Measurements from ENCODE around the gene OR2A14. TPM values are rescaled to one million over a fixed set of nuclear protein-coding genes. Genes with fewer than 3 reads are reported as not detected.

Gene OR2A14
- total RNA-seq (not detected), polyA plus RNA-seq (not detected)
- long read RNA-seq, donor 1: 0 reads
- long read RNA-seq, donor 2: 0 reads
- long read RNA-seq, donor 3: 0 reads
- long read RNA-seq, donor 4: 0 reads
- long read RNA-seq, donor 5: 0 reads
- long read RNA-seq, donor 6: 0 reads
- long read RNA-seq, donor 7: 0 reads
- long read RNA-seq, donor 8: 0 reads
- long read RNA-seq, donor 9: 0 reads
- long read RNA-seq, donor 10: 0 reads

- DNase-seq: no peak
- Histone ChIP-seq H3K4me1 (replicated peaks in 1 of 2) (no peaks in the 10 kb centered on the region), H3K9me3 (replicated peaks in 1 of 3) (no peaks in the 10 kb centered on the region), H3K36me3 (replicated peaks in 1 of 2) (no peaks in the 10 kb centered on the region), H3K27ac (no peak within 1 kb of the TSS), H3K4me3 (no peak within 1 kb of the TSS), H3K27me3 (no peaks in the 10 kb centered on the region)
- WGBS, 4 donors: 79 to 96% (median 87%) methylated on average over 1 of the region's 1 CpG
- intact Hi-C loops (cut with DNase I): no loop called here
- TF ChIP-seq POLR2A (IDR thresholded peaks at IDR 0.05) (no peak), CTCF (IDR thresholded peaks at IDR 0.05) (no peak)
Observed at GRCh38 chr7:144122876-144123275, at the start of gene OR2A14. TSS of gene OR2A14 (plus strand) at chr7:144123176. CDS start at chr7:144129113, 5,937 bp downstream.

- no peak for DNase-seq
- Histone ChIP-seq H3K27ac (no peak overlapping the region), H3K9me3 (replicated peaks in 1 of 3) (no peaks in the 10 kb centered on the region), H3K4me3 (no peak overlapping the region), H3K4me1 (replicated peaks in 1 of 2) (no peaks in the 10 kb centered on the region), H3K27me3 (no peaks in the 10 kb centered on the region), H3K36me3 (replicated peaks in 1 of 2) (no peaks in the 10 kb centered on the region)
- intact Hi-C loops (cut with DNase I): no loop called here
- TF ChIP-seq POLR2A (IDR thresholded peaks at IDR 0.05) (no peak), CTCF (IDR thresholded peaks at IDR 0.05) (no peak)
- WGBS, 4 donors: 86 to 92% (median 88%) methylated on average over 8 of the region's 8 CpGs
Observed at GRCh38 chr7:144074374-144074773, 48.6 kb upstream of the OR2A14 start.

GRCh38 chr7:144085978-144086377 lies 37.0 kb upstream of the OR2A14 start, which contains the start of gene OR2A12:
TSS of gene OR2A12 (plus strand) at chr7:144086278. CDS start at chr7:144095108, 8,830 bp downstream.
- intact Hi-C loops (cut with DNase I): no loop called here
- TF ChIP-seq CTCF (IDR thresholded peaks at IDR 0.05): no peak
- no peak for TF ChIP-seq POLR2A (IDR thresholded peaks at IDR 0.05)
- no peak for DNase-seq

GRCh38 chr7:144086730-144087129 lies 36.2 kb upstream of the OR2A14 start:
- H3K27me3 ChIP-seq: peaks cover 4% of the 10 kb centered on the region
- no peak overlapping the region for H3K4me3 ChIP-seq
- no peaks in the 10 kb centered on the region for H3K36me3 ChIP-seq (replicated peaks in 1 of 2)
- intact Hi-C loops (cut with DNase I): no loop called here
- 57 to 68% (median 63%) methylated on average over 4 of the region's 4 CpGs for WGBS, 4 donors
- no peak for DNase-seq
- no peaks in the 10 kb centered on the region for H3K9me3 ChIP-seq (replicated peaks in 1 of 3)
- H3K4me1 ChIP-seq (replicated peaks in 1 of 2): no peaks in the 10 kb centered on the region
- TF ChIP-seq CTCF (IDR thresholded peaks at IDR 0.05) (no peak), POLR2A (IDR thresholded peaks at IDR 0.05) (no peak)
- H3K27ac ChIP-seq: no peak overlapping the region

More at GRCh38 chr7:144085978-144086377, 37.0 kb upstream of the OR2A14 start, which contains the start of gene OR2A12:
- no peak within 1 kb of the TSS for H3K27ac ChIP-seq
- WGBS, 4 donors: 74 to 88% (median 87%) methylated on average over 2 of the region's 2 CpGs
- H3K36me3 ChIP-seq (replicated peaks in 1 of 2): no peaks in the 10 kb centered on the region
- no peaks in the 10 kb centered on the region for H3K9me3 ChIP-seq (replicated peaks in 1 of 3)
- H3K4me3 ChIP-seq: no peak within 1 kb of the TSS
- peaks cover 4% of the 10 kb centered on the region for H3K27me3 ChIP-seq
- no peaks in the 10 kb centered on the region for H3K4me1 ChIP-seq (replicated peaks in 1 of 2)
